Skeletal muscle tissue (tissue), 4 donors: ENCODE results near the gene PTCHD1. TPM values are rescaled to one million over a fixed set of nuclear protein-coding genes. Genes with fewer than 3 reads are reported as not detected.

Experiments used
- H3K27ac ChIP-seq: one replicate; pipeline ENCODE4 v1.7.0; 2013; ENCODE audit warnings: mild to moderate bottlenecking, low read depth, low read length, inconsistent platforms
- H3K27me3 ChIP-seq, 3 donors: one replicate each; pipeline ENCODE4 v1.7.0; 2013; ENCODE audit warnings: low read length in 3 of 3; ENCODE audit not compliant: control insufficient read depth in 3 of 3, insufficient read depth in 3 of 3
- H3K36me3 ChIP-seq, 3 donors: one replicate each; pipeline ENCODE4 v1.7.0; 2013; ENCODE audit warnings: low read length in 3 of 3; ENCODE audit not compliant: control insufficient read depth in 3 of 3, insufficient read depth in 3 of 3
- H3K4me1 ChIP-seq, 3 donors: one replicate each; pipeline ENCODE4 v1.7.0; 2013; ENCODE audit warnings: low read length in 3 of 3, mild to moderate bottlenecking in 3 of 3; ENCODE audit not compliant: control insufficient read depth in 3 of 3, insufficient read depth in 3 of 3
- H3K4me3 ChIP-seq, 3 donors: one replicate each; pipeline ENCODE4 v1.7.0; 2013; ENCODE audit warnings: low read length in 3 of 3
- H3K9ac ChIP-seq, 3 donors: one replicate each; pipeline ENCODE4 v1.7.0; 2013; ENCODE audit warnings: low read length in 3 of 3, mild to moderate bottlenecking in 3 of 3, moderate library complexity in 2 of 3, low read depth in 1 of 3
- H3K9me3 ChIP-seq, 3 donors: one replicate each; pipeline ENCODE4 v1.7.0; 2013; ENCODE audit warnings: low read length in 3 of 3; ENCODE audit not compliant: control insufficient read depth in 3 of 3
- total RNA-seq: library from RNA; depleted of rRNA; stranded (reverse); fragments of >200 nt; gene quantifications from one replicate; pipeline ENCODE4 v1.2.3, GENCODE V29; 2014
- donor health status: Osteomylitis.

The PTCHD1 gene
- total RNA-seq, 1 donor from 2014 or later: 0.52 TPM

DNA sequence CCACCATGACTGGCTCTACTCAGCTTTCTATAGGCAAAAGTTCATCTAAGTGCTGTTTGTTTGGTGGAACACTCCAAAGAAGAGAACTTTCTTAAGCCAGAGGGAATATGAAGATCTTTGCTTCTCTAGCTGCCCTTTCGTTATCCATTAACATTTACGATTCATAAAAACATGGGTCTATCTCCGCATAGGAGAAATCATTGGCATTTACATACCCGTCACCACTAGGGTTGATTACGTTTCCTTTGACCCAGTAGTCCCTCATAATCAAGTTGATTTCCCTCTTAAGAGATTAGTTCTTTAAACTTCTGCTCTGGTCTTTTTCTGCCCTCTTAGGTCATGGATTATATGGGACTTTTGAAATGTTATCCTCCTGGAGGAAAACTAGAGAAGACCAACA, 57.5 kb downstream of the PTCHD1 start:
- no peak overlapping the region for H3K4me3 ChIP-seq
- no peaks in the 10 kb centered on the region for H3K4me1 ChIP-seq
- H3K9ac ChIP-seq: no peak overlapping the region
- no peaks in the 10 kb centered on the region for H3K36me3 ChIP-seq
- no peak overlapping the region for H3K27ac ChIP-seq
- H3K9me3 ChIP-seq: no peaks in the 10 kb centered on the region
- no peaks in the 10 kb centered on the region for H3K27me3 ChIP-seq

DNA sequence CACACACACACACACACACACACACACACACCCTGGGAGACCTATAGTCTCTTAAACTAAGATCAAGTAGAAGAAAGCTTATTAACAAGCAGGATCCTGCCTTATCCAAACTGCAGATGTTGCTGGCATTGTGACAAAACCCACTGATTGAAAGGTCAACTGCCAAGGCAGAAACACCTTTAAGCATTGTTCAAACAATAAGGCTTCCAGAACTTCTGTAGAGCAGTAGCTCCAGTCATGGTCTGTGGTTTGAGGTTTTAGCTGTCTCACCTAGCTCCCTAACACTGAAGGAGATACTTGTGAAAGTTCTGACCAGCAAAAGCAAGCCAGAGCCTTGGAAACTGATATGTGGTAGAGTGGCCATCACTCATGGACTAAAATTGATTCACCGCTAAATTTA, 59.8 kb downstream of the PTCHD1 start:
- Histone ChIP-seq H3K9me3 (no peaks in the 10 kb centered on the region), H3K4me1 (no peaks in the 10 kb centered on the region), H3K4me3 (no peak overlapping the region), H3K27me3 (no peaks in the 10 kb centered on the region), H3K27ac (no peak overlapping the region), H3K9ac (no peak overlapping the region), H3K36me3 (no peaks in the 10 kb centered on the region)

DNA sequence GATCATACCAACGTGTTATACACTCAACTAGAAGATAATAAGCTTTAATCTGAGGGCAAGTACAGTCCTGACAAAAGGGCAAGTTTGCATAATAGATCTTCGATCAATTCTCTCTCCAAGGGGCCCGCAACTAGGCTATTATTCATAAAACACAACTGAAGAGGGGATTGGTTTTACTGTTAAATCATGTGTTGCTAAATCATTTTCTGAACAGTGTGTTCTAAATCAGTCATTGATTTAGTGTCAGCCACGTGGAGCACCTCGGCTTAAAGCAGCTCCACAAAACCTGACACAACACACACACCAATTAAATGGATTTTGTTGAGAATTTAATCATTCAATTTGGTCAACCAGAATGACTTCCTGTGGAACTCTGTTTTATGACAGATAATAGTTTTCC, 61.6 kb downstream of the PTCHD1 start:
- H3K4me3 ChIP-seq: no peak overlapping the region
- H3K9ac ChIP-seq: no peak overlapping the region
- H3K9me3 ChIP-seq: no peaks in the 10 kb centered on the region
- no peaks in the 10 kb centered on the region for H3K4me1 ChIP-seq
- H3K27me3 ChIP-seq: no peaks in the 10 kb centered on the region
- no peaks in the 10 kb centered on the region for H3K36me3 ChIP-seq
- no peak overlapping the region for H3K27ac ChIP-seq

DNA sequence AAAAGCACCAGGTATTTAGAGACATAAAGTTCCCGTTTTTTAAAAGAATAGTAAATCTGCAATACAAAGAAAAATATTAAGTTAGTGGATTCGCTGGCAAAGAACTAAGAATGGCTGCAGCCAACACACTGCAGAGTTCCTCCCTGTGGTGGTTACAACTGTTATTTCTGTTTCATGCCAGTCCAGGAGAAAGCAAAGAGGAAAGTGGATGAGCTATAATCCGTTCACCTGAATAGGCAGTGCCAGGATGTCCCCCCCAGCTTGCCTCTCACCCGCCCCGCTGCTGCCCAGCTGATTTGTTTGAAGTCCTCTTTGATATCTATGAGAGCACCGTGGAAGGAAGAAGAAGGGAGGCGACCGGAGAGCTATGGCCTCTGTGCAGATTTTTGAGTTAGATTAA, 63.9 kb downstream of the PTCHD1 start:
- Histone ChIP-seq H3K4me3 (no peak overlapping the region), H3K36me3 (no peaks in the 10 kb centered on the region), H3K9ac (no peak overlapping the region), H3K27ac (no peak overlapping the region), H3K9me3 (no peaks in the 10 kb centered on the region), H3K4me1 (no peaks in the 10 kb centered on the region), H3K27me3 (no peaks in the 10 kb centered on the region)

DNA sequence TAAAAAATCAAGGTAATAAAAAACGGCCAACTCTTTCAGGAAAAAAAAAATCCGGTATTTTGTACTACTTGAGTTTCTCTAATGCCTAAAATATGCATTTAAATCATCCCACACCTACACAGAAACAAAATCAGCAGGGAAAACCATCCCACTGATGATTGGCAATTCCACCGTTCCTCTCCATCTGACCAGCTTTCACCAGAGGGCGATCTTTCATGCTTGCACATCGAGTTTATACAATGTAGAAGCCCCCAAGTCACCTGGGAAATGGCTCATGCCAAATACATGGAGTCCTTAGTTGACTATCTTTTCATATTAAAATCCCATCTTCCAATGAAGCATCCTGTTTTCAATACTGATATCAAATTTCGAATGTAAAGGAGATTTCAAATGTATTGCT, 69.2 kb downstream of the PTCHD1 start:
- Histone ChIP-seq H3K9me3 (no peaks in the 10 kb centered on the region), H3K9ac (no peak overlapping the region)

DNA sequence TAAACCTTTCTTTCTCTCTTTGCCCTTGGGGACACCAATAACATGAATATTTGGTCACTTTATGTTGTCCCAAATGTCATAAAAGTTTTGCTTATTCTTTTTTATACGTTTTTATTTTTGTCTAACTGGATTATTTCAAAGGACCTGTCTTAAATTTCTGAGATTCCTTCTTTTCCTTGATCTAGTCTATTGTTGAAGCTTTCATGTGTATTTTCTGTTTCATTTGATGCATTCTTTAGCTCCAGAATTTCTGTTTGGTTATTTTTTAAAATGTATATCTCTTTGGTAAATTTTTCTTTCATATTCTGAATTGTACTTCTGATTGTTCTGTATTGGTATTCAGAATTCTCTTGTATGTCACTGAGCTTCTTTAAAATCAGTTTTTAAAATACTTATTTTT, 88.3 kb downstream of the PTCHD1 start:
- H3K9me3 ChIP-seq: no peaks in the 10 kb centered on the region
- no peaks in the 10 kb centered on the region for H3K27me3 ChIP-seq
- H3K4me1 ChIP-seq: no peaks in the 10 kb centered on the region
- H3K27ac ChIP-seq: no peak overlapping the region
- no peaks in the 10 kb centered on the region for H3K36me3 ChIP-seq
- no peak overlapping the region for H3K4me3 ChIP-seq
- H3K9ac ChIP-seq: no peak overlapping the region

More for the DNA sequence above, 69.2 kb downstream of the PTCHD1 start:
- Histone ChIP-seq H3K4me3 (no peak overlapping the region), H3K4me1 (no peaks in the 10 kb centered on the region), H3K36me3 (no peaks in the 10 kb centered on the region), H3K27ac (no peak overlapping the region), H3K27me3 (no peaks in the 10 kb centered on the region)

DNA sequence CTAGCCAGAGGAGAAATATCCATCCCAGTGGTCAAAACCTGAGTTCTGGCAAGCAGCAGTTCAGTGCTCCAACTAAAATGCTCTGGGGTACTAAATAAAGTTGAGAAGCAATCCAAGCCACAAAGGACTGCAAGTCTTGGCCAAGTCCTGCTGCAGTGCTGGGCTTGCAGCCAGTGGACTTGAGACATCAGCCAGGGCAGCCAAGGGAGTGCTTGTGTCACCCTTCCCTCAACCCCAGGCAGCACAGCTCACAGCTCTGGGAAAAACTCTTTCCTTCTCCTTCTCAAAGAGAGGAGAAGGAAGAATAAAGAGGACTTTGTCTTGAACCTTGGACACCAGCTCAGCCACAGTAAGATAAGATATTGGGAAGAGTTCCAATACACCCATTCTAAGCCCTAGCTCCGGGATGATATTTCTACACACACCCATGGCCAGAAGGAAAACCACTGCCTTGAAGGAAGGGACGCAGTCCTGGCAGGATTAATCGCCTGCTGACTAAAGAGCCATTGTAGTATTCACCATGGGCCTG, 99.8 kb downstream of the PTCHD1 start:
- Histone ChIP-seq H3K4me1 (peaks cover 9 to 19% (median 14%) of the 10 kb centered on the region in 3 donors), H3K27ac (peak overlapping the region; percentile 11), H3K9me3 (no peaks in the 10 kb centered on the region), H3K9ac (peak overlapping the region in 1 of 3 donors; percentile 16), H3K4me3 (no peak overlapping the region), H3K36me3 (no peaks in the 10 kb centered on the region), H3K27me3 (no peaks in the 10 kb centered on the region)

DNA sequence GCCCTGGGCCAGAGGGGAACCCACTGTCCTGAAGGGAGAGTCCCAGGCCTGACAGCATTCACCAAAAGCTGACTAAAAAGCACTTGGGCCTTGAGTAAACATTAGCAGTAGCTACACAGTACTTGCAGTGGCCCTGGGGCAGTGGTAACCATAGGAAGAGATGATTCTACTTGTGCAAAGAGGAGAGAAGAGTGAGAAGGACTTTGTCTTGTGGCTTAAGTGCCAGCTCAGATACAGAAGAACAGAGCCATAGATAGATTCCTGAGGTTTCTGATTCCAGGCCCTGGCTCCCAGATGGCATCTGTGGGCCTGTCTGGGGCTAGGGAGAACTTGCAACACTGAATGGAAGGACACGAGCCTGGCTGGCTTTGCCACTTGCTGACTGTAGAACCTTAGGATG, 100.5 kb downstream of the PTCHD1 start:
- no peaks in the 10 kb centered on the region for H3K9me3 ChIP-seq
- peak overlapping the region; percentile 11 for H3K27ac ChIP-seq
- no peaks in the 10 kb centered on the region for H3K27me3 ChIP-seq
- peaks cover 9 to 19% (median 14%) of the 10 kb centered on the region in 3 donors for H3K4me1 ChIP-seq
- no peaks in the 10 kb centered on the region for H3K36me3 ChIP-seq
- H3K4me3 ChIP-seq: no peak overlapping the region
- peak overlapping the region in 1 of 3 donors; percentile 16 for H3K9ac ChIP-seq

DNA sequence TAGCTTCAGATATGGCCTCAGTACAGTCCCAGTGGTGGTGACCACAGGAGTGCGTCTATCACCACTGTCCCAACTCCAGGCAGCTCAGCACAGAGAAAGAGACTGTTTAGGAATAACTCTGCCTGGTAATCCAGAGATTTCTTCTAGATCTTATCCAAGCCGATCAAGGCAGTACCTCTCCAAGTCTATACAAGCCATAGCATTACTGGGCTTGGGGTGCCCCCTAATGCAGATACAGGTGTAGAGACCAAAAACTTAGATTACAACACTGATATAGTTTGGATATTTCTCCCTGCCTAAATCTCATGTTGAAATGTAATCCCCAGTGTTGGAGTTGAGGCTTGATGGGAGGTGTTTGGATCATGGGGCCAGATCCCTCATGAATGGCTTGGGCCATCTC, 100.9 kb downstream of the PTCHD1 start:
- no peak overlapping the region for H3K27ac ChIP-seq

DNA sequence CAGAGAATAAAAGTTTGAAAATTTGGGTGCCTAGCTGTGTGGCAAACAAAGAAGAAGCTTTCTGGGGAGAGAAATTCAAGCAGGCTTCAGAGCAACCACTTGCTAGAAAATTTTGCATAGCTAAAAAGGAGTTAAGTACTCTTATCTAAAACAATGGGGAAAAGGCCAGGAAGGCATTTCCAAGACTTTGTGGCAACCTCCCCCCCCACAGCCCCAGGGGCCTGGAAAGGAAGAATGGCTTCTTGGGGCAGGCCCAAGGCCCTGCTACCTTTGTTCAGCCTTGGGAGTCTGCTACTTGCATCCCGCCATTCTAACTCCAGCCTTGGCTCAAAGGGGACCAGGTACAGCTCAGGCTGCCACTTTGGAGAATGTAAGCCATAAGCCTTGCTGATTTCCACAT, 102.2 kb downstream of the PTCHD1 start:
- Histone ChIP-seq H3K9me3 (no peaks in the 10 kb centered on the region), H3K4me1 (peaks cover 9 to 19% (median 14%) of the 10 kb centered on the region in 3 donors), H3K4me3 (no peak overlapping the region), H3K9ac (no peak overlapping the region), H3K27ac (no peak overlapping the region), H3K27me3 (no peaks in the 10 kb centered on the region), H3K36me3 (no peaks in the 10 kb centered on the region)

More for the DNA sequence above, 100.9 kb downstream of the PTCHD1 start:
- no peaks in the 10 kb centered on the region for H3K9me3 ChIP-seq
- H3K36me3 ChIP-seq: no peaks in the 10 kb centered on the region
- H3K4me1 ChIP-seq: peaks cover 9 to 19% (median 14%) of the 10 kb centered on the region in 3 donors
- H3K9ac ChIP-seq: no peak overlapping the region
- no peaks in the 10 kb centered on the region for H3K27me3 ChIP-seq
- H3K4me3 ChIP-seq: no peak overlapping the region
